ENCODE measurements around the gene DNAJB12. TPM values are rescaled to one million over a fixed set of nuclear protein-coding genes. Genes with fewer than 3 reads are reported as not detected.

Gene DNAJB12
- total RNA-seq, 1 experiment from 2014 or later, result 25.8 TPM

- POLR2A ChIA-PET, result no interaction called here
- RAD21 ChIA-PET (ENCODE audit: low non-redundant PET in 1 of 2, low total read pairs in 2 of 2, uncharacterized antibody in 2 of 2, unreplicated experiment in 2 of 2), result no interaction called here
- no peak for ATAC-seq
- Histone ChIP-seq H3K9me2 (ENCODE audit: insufficient read depth) (no peaks in the 10 kb centered on the region), H3K4me2 (ENCODE audit: low read length) (no peak overlapping the region), H3K4me1 (ENCODE audit: control insufficient read depth in 1 of 2, insufficient read depth in 2 of 2, low read length in 2 of 2) (peaks cover 11 to 17% of the 10 kb centered on the region in 2 experiments), H3K4me3 (replicated peaks in 1 of 2; ENCODE audit: low read depth in 1 of 2, low read length in 2 of 2) (no peak overlapping the region), H3K9ac (ENCODE audit: low read length) (no peak overlapping the region), H3K27me3 (ENCODE audit: insufficient read depth, low read length) (no peaks in the 10 kb centered on the region), H2AFZ (ENCODE audit: low read depth, low read length, poor library complexity, severe bottlenecking) (no peak overlapping the region), H3K79me2 (ENCODE audit: insufficient read depth, low read length) (peaks cover 46% of the 10 kb centered on the region), H3K36me3 (ENCODE audit: control insufficient read depth in 1 of 2, insufficient read depth in 2 of 2, low read length in 2 of 2) (peaks cover 0 to 2% of the 10 kb centered on the region in 2 experiments; a peak in 1 of 4 replicates), H4K20me1 (ENCODE audit: insufficient read depth) (no peaks in the 10 kb centered on the region), H3K27ac (ENCODE audit: low read depth, low read length) (no peak overlapping the region), H3K9me3 (ENCODE audit: control insufficient read depth in 1 of 2, insufficient read depth in 1 of 2, low read depth in 1 of 2, low read length in 2 of 2) (no peaks in the 10 kb centered on the region)
- no peak for DNase-seq (ENCODE audit: low read depth, low spot score)
- intact Hi-C loops (cut with micrococcal nuclease), result no loop called here
- CTCF ChIA-PET, result no interaction called here
- BruUV-seq (replicated peaks), result no TSS peak
- TF ChIP-seq EGR1 (IDR thresholded peaks at IDR 0.05; ENCODE audit: low read depth) (no peak), REST (IDR thresholded peaks at IDR 0.05; ENCODE audit: low read depth) (no peak), SIN3A (IDR thresholded peaks at IDR 0.05; ENCODE audit: low read depth) (no peak), ZNF274 (IDR thresholded peaks at IDR 0.05; ENCODE audit: low read depth, low read length) (no peak), EZH2 (IDR thresholded peaks at IDR 0.05) (no peak), RAD21 (IDR thresholded peaks at IDR 0.05; ENCODE audit: low read depth) (no peak), ELF1 (IDR thresholded peaks at IDR 0.05; ENCODE audit: borderline replicate concordance, low read depth) (no peak), EZH2phosphoT487 (IDR thresholded peaks at IDR 0.05; ENCODE audit: borderline replicate concordance) (no peak), MAX (IDR thresholded peaks at IDR 0.05) (no peak), SRF (IDR thresholded peaks at IDR 0.05; ENCODE audit: low read depth) (no peak), YY1 (IDR thresholded peaks at IDR 0.05; ENCODE audit: extremely low read depth, insufficient replicate concordance, low read depth, low read length) (no peak), CBX3 (IDR thresholded peaks at IDR 0.05; ENCODE audit: low read depth) (no peak), ZFX (IDR thresholded peaks at IDR 0.05) (no peak), CEBPB (IDR thresholded peaks at IDR 0.05; ENCODE audit: low read depth) (no peak), POLR2A (IDR thresholded peaks at IDR 0.05; ENCODE audit: borderline replicate concordance, extremely low read depth, insufficient read depth, insufficient read length) (no peak), FOSL1 (IDR thresholded peaks at IDR 0.05; ENCODE audit: low read depth) (no peak), SP1 (IDR thresholded peaks at IDR 0.05; ENCODE audit: low read depth) (no peak)
- TF ChIP-seq, protein P1, sequence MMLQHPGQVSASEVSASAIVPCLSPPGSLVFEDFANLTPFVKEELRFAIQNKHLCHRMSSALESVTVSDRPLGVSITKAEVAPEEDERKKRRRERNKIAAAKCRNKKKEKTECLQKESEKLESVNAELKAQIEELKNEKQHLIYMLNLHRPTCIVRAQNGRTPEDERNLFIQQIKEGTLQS (IDR thresholded peaks at IDR 0.05), result no peak
- TF ChIP-seq, protein P2, sequence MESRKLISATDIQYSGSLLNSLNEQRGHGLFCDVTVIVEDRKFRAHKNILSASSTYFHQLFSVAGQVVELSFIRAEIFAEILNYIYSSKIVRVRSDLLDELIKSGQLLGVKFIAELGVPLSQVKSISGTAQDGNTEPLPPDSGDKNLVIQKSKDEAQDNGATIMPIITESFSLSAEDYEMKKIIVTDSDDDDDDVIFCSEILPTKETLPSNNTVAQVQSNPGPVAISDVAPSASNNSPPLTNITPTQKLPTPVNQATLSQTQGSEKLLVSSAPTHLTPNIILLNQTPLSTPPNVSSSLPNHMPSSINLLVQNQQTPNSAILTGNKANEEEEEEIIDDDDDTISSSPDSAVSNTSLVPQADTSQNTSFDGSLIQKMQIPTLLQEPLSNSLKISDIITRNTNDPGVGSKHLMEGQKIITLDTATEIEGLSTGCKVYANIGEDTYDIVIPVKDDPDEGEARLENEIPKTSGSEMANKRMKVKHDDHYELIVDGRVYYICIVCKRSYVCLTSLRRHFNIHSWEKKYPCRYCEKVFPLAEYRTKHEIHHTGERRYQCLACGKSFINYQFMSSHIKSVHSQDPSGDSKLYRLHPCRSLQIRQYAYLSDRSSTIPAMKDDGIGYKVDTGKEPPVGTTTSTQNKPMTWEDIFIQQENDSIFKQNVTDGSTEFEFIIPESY (IDR thresholded peaks at IDR 0.05; ENCODE audit: extremely low read depth, insufficient replicate concordance, low read length), result no peak
Observed at GRCh38 chr10:72351479-72351878, 3.2 kb downstream of the DNAJB12 start.

Measured in HCT116 (cell line).